Measurements from ENCODE around the gene AKAP8L.

AKAP8L gene

GRCh38 chr19:15418579-15419412 lies at the start of gene AKAP8L:
Gene AKAP8L, minus strand, starts transcription at chr19:15418988. Its CDS starts 65 bp downstream, at chr19:15418923.
- peak; percentile 99 for DNase-seq

GRCh38 chr19:15467734-15468214 lies 49.0 kb upstream of the AKAP8L start:
- no peak for DNase-seq

- DNase-seq, result no peak
Measured at GRCh38 chr19:15466851-15467733, 48.3 kb upstream of the AKAP8L start.

- no peak for DNase-seq
Measured at GRCh38 chr19:15464394-15465385, 45.9 kb upstream of the AKAP8L start, which contains the start of gene RASAL3. Gene RASAL3, minus strand, starts transcription at chr19:15464544. Its CDS starts 186 bp downstream, at chr19:15464358.

GRCh38 chr19:15463861-15464371 lies 45.1 kb upstream of the AKAP8L start:
- DNase-seq, result no peak

- DNase-seq, result no peak
Measured at GRCh38 chr19:15461694-15462093, 42.9 kb upstream of the AKAP8L start.

- DNase-seq, result no peak
Measured at GRCh38 chr19:15457701-15458484, 39.1 kb upstream of the AKAP8L start.

GRCh38 chr19:15456871-15457700 lies 38.3 kb upstream of the AKAP8L start:
- DNase-seq, result no peak

- no peak for DNase-seq
Measured at GRCh38 chr19:15456441-15456840, 37.7 kb upstream of the AKAP8L start.

GRCh38 chr19:15455996-15456395 lies 37.2 kb upstream of the AKAP8L start:
- no peak for DNase-seq

- DNase-seq, result no peak
Measured at GRCh38 chr19:15453906-15454860, 35.4 kb upstream of the AKAP8L start.

- DNase-seq, result no peak
Measured at GRCh38 chr19:15453091-15453578, 34.3 kb upstream of the AKAP8L start.

- no peak for DNase-seq
Measured at GRCh38 chr19:15452111-15453047, 33.6 kb upstream of the AKAP8L start.

- DNase-seq, result no peak
Measured at GRCh38 chr19:15450528-15450890, 31.7 kb upstream of the AKAP8L start.

GRCh38 chr19:15449620-15450527 lies 31.1 kb upstream of the AKAP8L start, which contains the start of gene WIZ:
Gene WIZ, minus strand, starts transcription at chr19:15449956. Its CDS starts 1,649 bp downstream, at chr19:15448307.
- peak; percentile 57 for DNase-seq
